ENCODE data around the gene ZBTB26. TPM values are rescaled to one million over a fixed set of nuclear protein-coding genes. Genes with fewer than 3 reads are reported as not detected.
"Not testable (repeated sequence)": the region's sequence is repeated elsewhere in the genome, so short reads cannot be mapped to it uniquely, and the experiment has no call there.

The ZBTB26 gene
- polyA plus RNA-seq, 2 of the 4 experiments (the other 2 are of a cell fraction), result 3.6 to 9.0 TPM

- FAIRE-seq; H3K9me3 ChIP-seq; ATAC-seq; CTCF ChIA-PET; DNase-seq (ENCODE audit: low read depth in 1 of 2, low spot score in 1 of 2): not testable (repeated sequence)
- POLR2A ChIA-PET, result interaction anchor here (1.4 to 2.7 kb wide), 4 partner anchors 9 to 35 kb away, joined by 5 to 28 read pairs (median 8); partner anchors contain the start of genes RABGAP1 and ZBTB26
- peak overlapping the region; percentile 84 for H3K4me2 ChIP-seq
- 91% methylated on average over 16 of the region's 16 CpGs for WGBS (ENCODE audit: missing lambda C conversion rate)
- H3K4me3 ChIP-seq, result 0 out of 3 replicates have a peak overlapping the region, but pooled peaks have one; percentile 45
- H3K27ac ChIP-seq, result 0 out of 6 replicates have a peak overlapping the region, but pooled peaks have one; percentile 24 to 71
- peaks cover 22% of the 10 kb centered on the region for H3K4me1 ChIP-seq
Measured at GRCh38 chr9:122906122-122906521, 25.2 kb downstream of the ZBTB26 start.

GRCh38 chr9:122904823-122905710 is 26.2 kb downstream of the ZBTB26 start, which contains the start of gene RC3H2:
Gene RC3H2, minus strand, starts transcription at chr9:122905359. Its CDS starts 7,850 bp downstream, at chr9:122897509.
- CTCF ChIA-PET, result interaction anchor here (0.6 kb wide), 1 partner anchor 501 kb away, joined by 3 read pairs; no protein-coding TSS in a partner anchor
- DNase-seq (ENCODE audit: low read depth in 1 of 2, low spot score in 1 of 2) (peak; percentile 94 to 100), FAIRE-seq (peak; percentile 96), ATAC-seq (peak; percentile 92 to 97)
- Histone ChIP-seq H3K4me3 (peak within 1 kb of the TSS; percentile 78), H3K4me2 (peak within 1 kb of the TSS; percentile 95), H3K27ac (peak within 1 kb of the TSS; percentile 94 to 98), H3K4me1 (peaks cover 32% of the 10 kb centered on the region), H3K9me3 (no peaks in the 10 kb centered on the region)
- POLR2A ChIA-PET, result interaction anchor here (0.6 to 3.5 kb wide), 12 partner anchors 8 to 86 kb away, joined by 3 to 38 read pairs (median 5); partner anchors contain the start of genes PDCL, RABGAP1, ZBTB26 and ZBTB6
- WGBS (ENCODE audit: missing lambda C conversion rate), result 1% methylated on average over 32 of the region's 77 CpGs
- TF ChIP-seq FOSL2 (IDR thresholded peaks at IDR 0.05), result no peak
- TF ChIP-seq FOSL2 (CRISPR knock-in tag; IDR thresholded peaks at IDR 0.05), result peak; percentile 38
- TF ChIP-seq HOXB5 (CRISPR knock-in tag; IDR thresholded peaks at IDR 0.05), result 0 out of 2 replicates have a peak, but pooled peaks have one; percentile 19
- TF ChIP-seq GATA3 (IDR thresholded peaks at IDR 0.05; ENCODE audit: borderline replicate concordance), result peak; percentile 64
- TF ChIP-seq CHD2 (IDR thresholded peaks at IDR 0.05; ENCODE audit: low read length, partially characterized antibody), result peak; percentile 96
- TF ChIP-seq TP53 (CRISPR knock-in tag; IDR thresholded peaks at IDR 0.05), result no peak
- no peak for TF ChIP-seq ELK1 (IDR thresholded peaks at IDR 0.05; ENCODE audit: low read depth, low read length)
- TF ChIP-seq HES2 (IDR thresholded peaks at IDR 0.05), result no peak
- TF ChIP-seq CEBPB (IDR thresholded peaks at IDR 0.05), result peak; percentile 62 to 90
- no peak for TF ChIP-seq CHD4 (IDR thresholded peaks at IDR 0.05; ENCODE audit: borderline replicate concordance)
- TF ChIP-seq POLR2A (IDR thresholded peaks at IDR 0.05; ENCODE audit: low read length), result peak; percentile 87
- peak; percentile 97 for TF ChIP-seq PHF8 (IDR thresholded peaks at IDR 0.05; ENCODE audit: borderline replicate concordance, low read depth)
- peak; percentile 73 for TF ChIP-seq MAX (IDR thresholded peaks at IDR 0.05)
- peak; percentile 82; the same call in 2 of the 3 replicates for TF ChIP-seq BCL3 (IDR thresholded peaks at IDR 0.05)
- no peak for TF ChIP-seq TFCP2L1 (CRISPR knock-in tag; IDR thresholded peaks at IDR 0.05)
- peak; percentile 71 to 79 for TF ChIP-seq JUN (IDR thresholded peaks at IDR 0.05)
- no peak for TF ChIP-seq FOSB (CRISPR knock-in tag; IDR thresholded peaks at IDR 0.05)
- TF ChIP-seq USF2 (IDR thresholded peaks at IDR 0.05), result peak; percentile 97
- TF ChIP-seq REST (IDR thresholded peaks at IDR 0.05), result peak; percentile 89

Measured in A549 (cell line).